Measurements from ENCODE around the gene COPS7A. TPM values are rescaled to one million over a fixed set of nuclear protein-coding genes. Genes with fewer than 3 reads are reported as not detected.

The COPS7A gene
- total RNA-seq, 6 experiments from 2014 or later: 103 to 122 (median 108) TPM

DNA sequence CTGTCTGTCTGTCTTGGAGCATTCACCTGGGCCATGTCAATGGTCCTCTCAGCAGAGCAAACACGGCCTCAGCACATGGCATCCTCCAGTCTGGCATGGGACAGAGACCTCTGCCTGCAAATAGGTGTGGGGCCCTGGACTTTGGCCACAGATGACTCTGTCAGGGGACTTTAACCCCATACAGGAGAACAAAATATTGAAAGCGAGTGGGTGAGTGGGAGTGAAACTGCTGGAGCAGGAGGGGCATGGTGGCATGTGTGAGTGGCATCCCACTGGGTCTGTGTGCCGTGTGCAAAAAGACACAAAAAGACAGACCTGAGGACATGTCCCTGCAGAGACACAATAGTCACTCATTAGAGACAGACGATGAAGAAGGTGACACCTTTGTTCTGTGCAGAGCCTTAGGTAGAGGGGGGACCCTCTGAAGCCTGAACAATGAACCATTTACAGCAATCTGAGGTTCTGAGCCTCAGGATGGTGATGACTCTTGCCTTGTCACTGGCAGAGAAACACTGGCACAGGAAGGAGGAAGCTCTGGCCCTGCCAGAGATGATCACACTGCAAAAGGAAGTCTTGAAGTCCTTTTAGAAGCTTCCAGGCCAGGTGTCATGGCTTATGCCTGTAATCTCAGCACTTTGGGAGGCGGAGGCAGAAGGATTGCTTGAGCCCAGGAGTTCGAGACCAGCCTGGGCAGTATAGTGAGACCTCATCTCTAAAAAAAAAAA, 56.0 kb downstream of the COPS7A start:
- DNase-seq: no peak
- Mint-ChIP-seq H3K27ac (no peak overlapping the region), H3K36me3 (ENCODE audit: low read depth) (no peaks in the 10 kb centered on the region), H3K9me3 (no peaks in the 10 kb centered on the region), H3K4me1 (ENCODE audit: low read depth) (peaks cover 16% of the 10 kb centered on the region), H3K27me3 (ENCODE audit: insufficient read depth) (peaks cover 6% of the 10 kb centered on the region), H3K4me3 (no peak overlapping the region)
- TF ChIP-seq, protein P1, sequence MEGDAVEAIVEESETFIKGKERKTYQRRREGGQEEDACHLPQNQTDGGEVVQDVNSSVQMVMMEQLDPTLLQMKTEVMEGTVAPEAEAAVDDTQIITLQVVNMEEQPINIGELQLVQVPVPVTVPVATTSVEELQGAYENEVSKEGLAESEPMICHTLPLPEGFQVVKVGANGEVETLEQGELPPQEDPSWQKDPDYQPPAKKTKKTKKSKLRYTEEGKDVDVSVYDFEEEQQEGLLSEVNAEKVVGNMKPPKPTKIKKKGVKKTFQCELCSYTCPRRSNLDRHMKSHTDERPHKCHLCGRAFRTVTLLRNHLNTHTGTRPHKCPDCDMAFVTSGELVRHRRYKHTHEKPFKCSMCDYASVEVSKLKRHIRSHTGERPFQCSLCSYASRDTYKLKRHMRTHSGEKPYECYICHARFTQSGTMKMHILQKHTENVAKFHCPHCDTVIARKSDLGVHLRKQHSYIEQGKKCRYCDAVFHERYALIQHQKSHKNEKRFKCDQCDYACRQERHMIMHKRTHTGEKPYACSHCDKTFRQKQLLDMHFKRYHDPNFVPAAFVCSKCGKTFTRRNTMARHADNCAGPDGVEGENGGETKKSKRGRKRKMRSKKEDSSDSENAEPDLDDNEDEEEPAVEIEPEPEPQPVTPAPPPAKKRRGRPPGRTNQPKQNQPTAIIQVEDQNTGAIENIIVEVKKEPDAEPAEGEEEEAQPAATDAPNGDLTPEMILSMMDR (IDR thresholded peaks at IDR 0.05): no peak

DNA sequence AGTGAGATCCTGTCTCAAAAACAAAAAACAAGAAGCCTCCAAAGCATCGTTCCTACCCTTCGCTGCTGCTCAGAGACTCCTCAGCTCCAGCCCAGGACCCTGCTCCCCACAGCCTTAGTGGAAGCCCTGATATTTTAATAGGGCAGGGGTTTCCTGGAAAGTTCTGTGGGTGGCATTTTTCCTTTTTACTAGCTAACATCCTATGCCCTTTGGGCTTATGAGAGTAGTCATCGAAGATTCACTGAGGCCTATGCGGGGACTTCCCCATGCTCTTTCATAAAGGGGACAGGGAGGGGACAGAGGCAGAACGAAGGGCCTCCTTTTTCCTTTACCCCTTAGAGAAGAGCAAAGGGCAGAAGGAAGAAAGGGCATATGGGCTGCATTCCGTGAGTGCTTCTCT, 56.7 kb downstream of the COPS7A start:
- H3K27me3 Mint-ChIP-seq (ENCODE audit: insufficient read depth): peaks cover 3% of the 10 kb centered on the region
- no peaks in the 10 kb centered on the region for H3K36me3 Mint-ChIP-seq (ENCODE audit: low read depth)
- TF ChIP-seq, protein P1 (IDR thresholded peaks at IDR 0.05): no peak
- no peak for DNase-seq
- no peak overlapping the region for H3K27ac Mint-ChIP-seq
- H3K9me3 Mint-ChIP-seq: no peaks in the 10 kb centered on the region
- H3K4me1 Mint-ChIP-seq (ENCODE audit: low read depth): peaks cover 16% of the 10 kb centered on the region
- H3K4me3 Mint-ChIP-seq: no peak overlapping the region

Other genes starting within 250 kb of the COPS7A start
- gene MRPL51, start 230.8 kb upstream of the COPS7A start, total RNA-seq (2021; fragmentation: NEBNext Ultra II Directional; extraction: Animal tissue kit (Norgen Biotek cat#: 25700)): 100 to 1,000 TPM; 227 to 290 (median 257) TPM
- gene NCAPD2, start 229.9 kb upstream of the COPS7A start, total RNA-seq (2021; fragmentation: NEBNext Ultra II Directional; extraction: Animal tissue kit (Norgen Biotek cat#: 25700)): 10 to 100 TPM; 42.2 to 75.9 (median 65.4) TPM
- gene GAPDH, start 189.5 kb upstream of the COPS7A start, total RNA-seq (2021; fragmentation: NEBNext Ultra II Directional; extraction: Animal tissue kit (Norgen Biotek cat#: 25700)): 1,000 to 10,000 TPM; 6,263 to 7,539 (median 6,900) TPM
- gene IFFO1, start 168.0 kb upstream of the COPS7A start, total RNA-seq (2021; fragmentation: NEBNext Ultra II Directional; extraction: Animal tissue kit (Norgen Biotek cat#: 25700)): 10 to 100 TPM; 25.9 to 35.6 (median 29.2) TPM
- 10 to 100 TPM; 39.5 to 60.5 (median 42.6) TPM for gene NOP2, start 155.8 kb upstream of the COPS7A start, total RNA-seq (2021; fragmentation: NEBNext Ultra II Directional; extraction: Animal tissue kit (Norgen Biotek cat#: 25700))
- 100 to 1,000 TPM; 167 to 193 (median 183) TPM for gene CHD4, start 116.7 kb upstream of the COPS7A start, total RNA-seq (2021; fragmentation: NEBNext Ultra II Directional; extraction: Animal tissue kit (Norgen Biotek cat#: 25700))
- not detected for gene LPAR5, start 88.1 kb upstream of the COPS7A start, total RNA-seq (2021; fragmentation: NEBNext Ultra II Directional; extraction: Animal tissue kit (Norgen Biotek cat#: 25700))
- gene ACRBP, start 76.6 kb upstream of the COPS7A start, total RNA-seq (2021; fragmentation: NEBNext Ultra II Directional; extraction: Animal tissue kit (Norgen Biotek cat#: 25700)): not detected
- 10 to 100 TPM; 19.7 to 26.8 (median 21.7) TPM for gene ING4, start 60.9 kb upstream of the COPS7A start, total RNA-seq (2021; fragmentation: NEBNext Ultra II Directional; extraction: Animal tissue kit (Norgen Biotek cat#: 25700))
- gene ZNF384, start 34.7 kb upstream of the COPS7A start, total RNA-seq (2021; fragmentation: NEBNext Ultra II Directional; extraction: Animal tissue kit (Norgen Biotek cat#: 25700)): 10 to 100 TPM; 32.8 to 43.9 (median 41.1) TPM
- 1 to 10 TPM; 2.6 to 4.6 (median 3.8) TPM for gene PIANP, start 23.2 kb upstream of the COPS7A start, total RNA-seq (2021; fragmentation: NEBNext Ultra II Directional; extraction: Animal tissue kit (Norgen Biotek cat#: 25700))
- gene MLF2, start 29.1 kb downstream of the COPS7A start, total RNA-seq (2021; fragmentation: NEBNext Ultra II Directional; extraction: Animal tissue kit (Norgen Biotek cat#: 25700)): 100 to 1,000 TPM; 273 to 329 (median 298) TPM
- gene PTMS, start 42.3 kb downstream of the COPS7A start, total RNA-seq (2021; fragmentation: NEBNext Ultra II Directional; extraction: Animal tissue kit (Norgen Biotek cat#: 25700)): 100 to 1,000 TPM; 423 to 607 (median 561) TPM
- under 1 TPM; 0.15 to 0.64 (median 0.50) TPM for gene LAG3, start 48.5 kb downstream of the COPS7A start, total RNA-seq (2021; fragmentation: NEBNext Ultra II Directional; extraction: Animal tissue kit (Norgen Biotek cat#: 25700))
- under 1 TPM in 3 of 6 experiments, not detected in 3; 0.11 to 0.25 (median 0.11) TPM for gene CD4, start 65.5 kb downstream of the COPS7A start, total RNA-seq (2021; fragmentation: NEBNext Ultra II Directional; extraction: Animal tissue kit (Norgen Biotek cat#: 25700))
- 1 to 10 TPM in 5 of 6 experiments, under 1 TPM in 1; 0.78 to 3.1 (median 2.6) TPM for gene GPR162, start 97.8 kb downstream of the COPS7A start, total RNA-seq (2021; fragmentation: NEBNext Ultra II Directional; extraction: Animal tissue kit (Norgen Biotek cat#: 25700))
- 100 to 1,000 TPM in 4 of 6 experiments, 10 to 100 TPM in 2; 94.0 to 109 (median 103) TPM for gene P3H3, start 104.4 kb downstream of the COPS7A start, total RNA-seq (2021; fragmentation: NEBNext Ultra II Directional; extraction: Animal tissue kit (Norgen Biotek cat#: 25700))
- gene GNB3, start 116.9 kb downstream of the COPS7A start, total RNA-seq (2021; fragmentation: NEBNext Ultra II Directional; extraction: Animal tissue kit (Norgen Biotek cat#: 25700)): 1 to 10 TPM; 4.3 to 7.2 (median 6.3) TPM
- gene CDCA3, start 127.2 kb downstream of the COPS7A start, total RNA-seq (2021; fragmentation: NEBNext Ultra II Directional; extraction: Animal tissue kit (Norgen Biotek cat#: 25700)): 10 to 100 TPM; 24.0 to 62.5 (median 56.3) TPM
- 100 to 1,000 TPM; 149 to 211 (median 182) TPM for gene USP5, start 128.1 kb downstream of the COPS7A start, total RNA-seq (2021; fragmentation: NEBNext Ultra II Directional; extraction: Animal tissue kit (Norgen Biotek cat#: 25700))
- gene TPI1, start 143.5 kb downstream of the COPS7A start, total RNA-seq (2021; fragmentation: NEBNext Ultra II Directional; extraction: Animal tissue kit (Norgen Biotek cat#: 25700)): 100 to 1,000 TPM; 853 to 931 (median 870) TPM
- gene SPSB2, start 149.3 kb downstream of the COPS7A start, total RNA-seq (2021; fragmentation: NEBNext Ultra II Directional; extraction: Animal tissue kit (Norgen Biotek cat#: 25700)): 10 to 100 TPM; 12.1 to 13.9 (median 13.0) TPM
- gene LRRC23, start 180.8 kb downstream of the COPS7A start, total RNA-seq (2021; fragmentation: NEBNext Ultra II Directional; extraction: Animal tissue kit (Norgen Biotek cat#: 25700)): 1 to 10 TPM; 5.5 to 7.9 (median 6.6) TPM
- gene ENO2, start 190.5 kb downstream of the COPS7A start, total RNA-seq (2021; fragmentation: NEBNext Ultra II Directional; extraction: Animal tissue kit (Norgen Biotek cat#: 25700)): 10 to 100 TPM; 18.9 to 26.9 (median 24.7) TPM
- gene ATN1, start 203.9 kb downstream of the COPS7A start, total RNA-seq (2021; fragmentation: NEBNext Ultra II Directional; extraction: Animal tissue kit (Norgen Biotek cat#: 25700)): 100 to 1,000 TPM in 4 of 6 experiments, 10 to 100 TPM in 2; 96.8 to 120 (median 107) TPM
- gene RNU7-1, start 219.8 kb downstream of the COPS7A start, total RNA-seq (2021; fragmentation: NEBNext Ultra II Directional; extraction: Animal tissue kit (Norgen Biotek cat#: 25700)): not detected
- gene C12orf57, start 220.0 kb downstream of the COPS7A start, total RNA-seq (2021; fragmentation: NEBNext Ultra II Directional; extraction: Animal tissue kit (Norgen Biotek cat#: 25700)): 100 to 1,000 TPM; 115 to 131 (median 123) TPM
- gene PTPN6, start 227.3 kb downstream of the COPS7A start, total RNA-seq (2021; fragmentation: NEBNext Ultra II Directional; extraction: Animal tissue kit (Norgen Biotek cat#: 25700)): not detected
- gene PHB2, start 246.6 kb downstream of the COPS7A start, total RNA-seq (2021; fragmentation: NEBNext Ultra II Directional; extraction: Animal tissue kit (Norgen Biotek cat#: 25700)): 100 to 1,000 TPM; 160 to 198 (median 182) TPM
- 10 to 100 TPM; 64.9 to 83.7 (median 75.6) TPM for gene EMG1, start 246.9 kb downstream of the COPS7A start, total RNA-seq (2021; fragmentation: NEBNext Ultra II Directional; extraction: Animal tissue kit (Norgen Biotek cat#: 25700))

Measured in HFFc6 (cell line).